ENCODE data around the gene CDH23. TPM values are rescaled to one million over a fixed set of nuclear protein-coding genes. Genes with fewer than 3 reads are reported as not detected.

Gene CDH23
- total RNA-seq, 1 experiment from 2014 or later = 0.34 TPM

- DNase-seq = no peak
- intact Hi-C loops (cut with micrococcal nuclease; ENCODE audit: unreplicated experiment) = no loop called here
- no peaks in the 10 kb centered on the region for H3K27me3 Mint-ChIP-seq (ENCODE audit: insufficient read depth, unreplicated experiment)
- H3K9me3 Mint-ChIP-seq (ENCODE audit: unreplicated experiment) = no peaks in the 10 kb centered on the region
- no peak overlapping the region for H3K4me3 Mint-ChIP-seq (ENCODE audit: unreplicated experiment)
- no peaks in the 10 kb centered on the region; the same call in 1 of the 2 replicates for H3K27me3 ChIP-seq (replicated peaks; ENCODE audit: control insufficient read depth, insufficient read depth, low read length)
- no peak for TF ChIP-seq CTCF (IDR thresholded peaks at IDR 0.05; ENCODE audit: insufficient read depth in 1 of 2, low read depth in 1 of 2, low read length in 1 of 2, severe bottlenecking in 1 of 2, unreplicated experiment in 1 of 2)
- peaks cover 6% of the 10 kb centered on the region for H3K36me3 Mint-ChIP-seq (ENCODE audit: insufficient read depth, unreplicated experiment)
- H3K9me3 ChIP-seq = no peaks in the 10 kb centered on the region
- CTCF ChIA-PET = interaction anchor here (0.6 to 2.2 kb wide), 2 partner anchors 35 to 44 kb away, joined by 3 to 5 read pairs; no protein-coding TSS in a partner anchor
- H3K27ac Mint-ChIP-seq (ENCODE audit: unreplicated experiment) = no peak overlapping the region
- BruUV-seq (replicated peaks) = no TSS peak
- H3K4me3 ChIP-seq (ENCODE audit: low read depth, low read length) = no peak overlapping the region
- H3K4me1 ChIP-seq = peaks cover 12% of the 10 kb centered on the region
- H3K36me3 ChIP-seq (ENCODE audit: control insufficient read depth, insufficient read depth, low read length) = no peaks in the 10 kb centered on the region
- POLR2A ChIA-PET = no interaction called here
- no peaks in the 10 kb centered on the region for H3K4me1 Mint-ChIP-seq (ENCODE audit: low read depth, unreplicated experiment)
Observed at GRCh38 chr10:71525721-71526120, 129.0 kb downstream of the CDH23 start.

- TF ChIP-seq CTCF (IDR thresholded peaks at IDR 0.05; ENCODE audit: insufficient read depth in 1 of 2, low read depth in 1 of 2, low read length in 1 of 2, severe bottlenecking in 1 of 2, unreplicated experiment in 1 of 2) = no peak
- Mint-ChIP-seq H3K27ac (ENCODE audit: unreplicated experiment) (no peak overlapping the region), H3K4me3 (ENCODE audit: unreplicated experiment) (no peak overlapping the region), H3K36me3 (ENCODE audit: insufficient read depth, unreplicated experiment) (peaks cover 6% of the 10 kb centered on the region), H3K9me3 (ENCODE audit: unreplicated experiment) (no peaks in the 10 kb centered on the region), H3K4me1 (ENCODE audit: low read depth, unreplicated experiment) (no peaks in the 10 kb centered on the region), H3K27me3 (ENCODE audit: insufficient read depth, unreplicated experiment) (no peaks in the 10 kb centered on the region)
- Histone ChIP-seq H3K27me3 (replicated peaks; ENCODE audit: control insufficient read depth, insufficient read depth, low read length) (no peaks in the 10 kb centered on the region; the same call in 1 of the 2 replicates), H3K4me3 (ENCODE audit: low read depth, low read length) (no peak overlapping the region), H3K4me1 (peaks cover 12% of the 10 kb centered on the region), H3K9me3 (no peaks in the 10 kb centered on the region), H3K36me3 (ENCODE audit: control insufficient read depth, insufficient read depth, low read length) (no peaks in the 10 kb centered on the region)
- ChIA-PET CTCF (interaction anchor here (2.2 kb wide), 1 partner anchor 44 kb away, joined by 5 read pairs; no protein-coding TSS in a partner anchor), POLR2A (no interaction called here)
- DNase-seq = no peak
- BruUV-seq (replicated peaks) = no TSS peak
- intact Hi-C loops (cut with micrococcal nuclease; ENCODE audit: unreplicated experiment) = no loop called here
Observed at GRCh38 chr10:71526653-71527052, 129.9 kb downstream of the CDH23 start.

DNA sequence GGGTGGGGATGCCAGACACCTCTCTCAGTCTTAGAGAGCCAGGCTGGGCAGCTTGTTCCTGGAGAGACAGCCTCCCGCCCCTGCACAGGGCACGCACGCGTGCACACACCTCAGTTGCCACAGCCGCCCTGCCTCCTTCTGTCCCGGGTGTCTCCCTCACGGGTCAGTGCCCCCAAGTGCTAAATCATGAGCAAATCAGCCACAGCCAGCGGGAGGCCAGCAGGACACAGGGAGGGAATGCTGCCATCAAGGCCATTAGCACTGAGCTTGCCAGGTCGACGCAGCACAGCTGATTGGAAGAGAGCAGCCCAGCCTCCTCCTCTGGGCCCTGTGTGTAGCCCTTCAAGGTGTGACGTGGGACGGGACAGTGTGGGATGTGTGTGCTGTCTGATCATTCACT, 130.4 kb downstream of the CDH23 start:
- DNase-seq = no peak
- BruUV-seq (replicated peaks) = no TSS peak
- intact Hi-C loops (cut with micrococcal nuclease; ENCODE audit: unreplicated experiment) = no loop called here
- peaks cover 12% of the 10 kb centered on the region for H3K4me1 ChIP-seq
- Mint-ChIP-seq H3K4me1 (ENCODE audit: low read depth, unreplicated experiment) (no peaks in the 10 kb centered on the region), H3K4me3 (ENCODE audit: unreplicated experiment) (no peak overlapping the region), H3K27ac (ENCODE audit: unreplicated experiment) (no peak overlapping the region), H3K27me3 (ENCODE audit: insufficient read depth, unreplicated experiment) (no peaks in the 10 kb centered on the region), H3K9me3 (ENCODE audit: unreplicated experiment) (no peaks in the 10 kb centered on the region), H3K36me3 (ENCODE audit: insufficient read depth, unreplicated experiment) (peaks cover 6% of the 10 kb centered on the region)
- H3K4me3 ChIP-seq (ENCODE audit: low read depth, low read length) = no peak overlapping the region
- H3K27me3 ChIP-seq (replicated peaks; ENCODE audit: control insufficient read depth, insufficient read depth, low read length) = no peaks in the 10 kb centered on the region; the same call in 1 of the 2 replicates
- POLR2A ChIA-PET = no interaction called here
- CTCF ChIA-PET = interaction anchor here (0.5 to 2.2 kb wide), 2 partner anchors 43 to 322 kb away, joined by 5 to 14 read pairs; no protein-coding TSS in a partner anchor
- TF ChIP-seq CTCF (IDR thresholded peaks at IDR 0.05; ENCODE audit: insufficient read depth in 1 of 2, low read depth in 1 of 2, low read length in 1 of 2, severe bottlenecking in 1 of 2, unreplicated experiment in 1 of 2) = no peak
- no peaks in the 10 kb centered on the region for H3K36me3 ChIP-seq (ENCODE audit: control insufficient read depth, insufficient read depth, low read length)
- no peaks in the 10 kb centered on the region for H3K9me3 ChIP-seq

All from Caco-2 (cell line).